ENCODE measurements around the gene ADAM10. TPM values are rescaled to one million over a fixed set of nuclear protein-coding genes. Genes with fewer than 3 reads are reported as not detected.

Gene ADAM10
- total and polyA plus RNA-seq, 2 of the 8 experiments (the other 6 are each of a cell fraction or from before 2014, with no cell fraction given) = 46.5 to 163 TPM

GRCh38 chr15:58703610-58704009 is 45.9 kb downstream of the ADAM10 start:
- CTCF ChIA-PET (ENCODE audit: partially characterized antibody) = no interaction called here
- Histone ChIP-seq H4K8ac (ENCODE audit: extremely low read depth, insufficient read depth, low read length) (no peak overlapping the region; the same call in 1 of the 2 replicates), H3K4me2 (ENCODE audit: insufficient read depth in 1 of 2, low read depth in 2 of 2, low read length in 2 of 2) (no peak overlapping the region), H3K79me1 (ENCODE audit: low read depth, low read length) (peaks cover 2% of the 10 kb centered on the region; the same call in 1 of the 2 replicates), H3K23me2 (ENCODE audit: low read depth, low read length) (no peaks in the 10 kb centered on the region), H3K14ac (ENCODE audit: insufficient read length) (no peak overlapping the region), H3K27ac (ENCODE audit: low read depth, low read length) (no peak overlapping the region), H4K91ac (replicated peaks; ENCODE audit: insufficient read length, low read length) (no peak overlapping the region), H3K9me3 (ENCODE audit: insufficient read depth in 2 of 2, low read depth in 1 of 2, low read length in 1 of 2) (no peaks in the 10 kb centered on the region), H3K27me3 (replicated peaks in 1 of 4; ENCODE audit: control insufficient read depth in 3 of 4, extremely low read depth in 1 of 4, insufficient read depth in 3 of 4, low read length in 3 of 4) (no peaks in the 10 kb centered on the region; a peak in 1 of 7 replicates), H4K5ac (ENCODE audit: insufficient read length, low read depth, low read length) (no peak overlapping the region), H2AFZ (ENCODE audit: low read length) (no peak overlapping the region), H3K79me2 (ENCODE audit: control insufficient read depth in 1 of 2, insufficient read depth in 2 of 2, low read length in 2 of 2) (peaks cover 3 to 78% of the 10 kb centered on the region in 2 experiments), H3K4ac (replicated peaks; ENCODE audit: insufficient read length, low read depth, low read length) (no peak overlapping the region), H2BK120ac (replicated peaks; ENCODE audit: low read depth, low read length) (no peak overlapping the region), H3K23ac (ENCODE audit: insufficient read length) (no peak overlapping the region), H2BK20ac (ENCODE audit: low read length) (no peak overlapping the region), H3K18ac (ENCODE audit: extremely low read depth, low read length) (no peak overlapping the region), H3K4me1 (replicated peaks in 1 of 4; ENCODE audit: control insufficient read depth in 3 of 4, insufficient read depth in 4 of 4, low read length in 3 of 4) (no peaks in the 10 kb centered on the region), H4K20me1 (replicated peaks in 1 of 2; ENCODE audit: control insufficient read depth in 1 of 2, insufficient read depth in 2 of 2, low read length in 2 of 2) (peaks cover 2 to 5% of the 10 kb centered on the region in 2 experiments), H3K4me3 (ENCODE audit: extremely low read depth in 1 of 4, insufficient read depth in 2 of 4, low read depth in 3 of 4, low read length in 4 of 4) (no peak overlapping the region), H3K36me3 (ENCODE audit: control insufficient read depth in 2 of 4, insufficient read depth in 4 of 4, low read length in 3 of 4) (no peaks in the 10 kb centered on the region), H2BK12ac (ENCODE audit: low read depth, low read length) (no peak overlapping the region), H2AK5ac (ENCODE audit: low read depth, low read length) (no peak overlapping the region), H3K56ac (replicated peaks; ENCODE audit: insufficient read length, low read depth, low read length) (no peak overlapping the region), H3K9ac (replicated peaks in 1 of 4; ENCODE audit: extremely low read depth in 1 of 4, low read depth in 3 of 4, low read length in 3 of 4) (no peak overlapping the region), H2BK15ac (ENCODE audit: low read length) (no peak overlapping the region), H2BK5ac (ENCODE audit: low read depth, low read length) (no peak overlapping the region)
- POLR2A ChIA-PET (ENCODE audit: partially characterized antibody) = no interaction called here
- TF ChIP-seq TEAD4 (IDR thresholded peaks at IDR 0.05; ENCODE audit: low read depth, low read length) (no peak), CEBPB (IDR thresholded peaks at IDR 0.05; ENCODE audit: low read depth, low read length) (no peak), NANOG (IDR thresholded peaks at IDR 0.05; ENCODE audit: insufficient read depth, low read depth, low read length, poor library complexity, severe bottlenecking) (no peak), SIN3A (conservative IDR thresholded peaks at IDR 0.05 in 1 of 2, IDR thresholded peaks at IDR 0.05 in 1 of 2; ENCODE audit: low read depth in 1 of 2, low read length in 2 of 2) (no peak), GABPA (IDR thresholded peaks at IDR 0.05; ENCODE audit: borderline replicate concordance, insufficient read depth, low read length) (no peak), RXRA (IDR thresholded peaks at IDR 0.05; ENCODE audit: insufficient read depth, low read depth, low read length) (no peak), MAFK (IDR thresholded peaks at IDR 0.05; ENCODE audit: low read depth, low read length) (no peak), KDM1A (IDR thresholded peaks at IDR 0.05; ENCODE audit: borderline replicate concordance, low read length) (no peak), FOSL1 (IDR thresholded peaks at IDR 0.05; ENCODE audit: insufficient read depth, low read depth, low read length) (no peak), JUND (IDR thresholded peaks at IDR 0.05; ENCODE audit: low read length) (no peak), ASH2L (IDR thresholded peaks at IDR 0.05; ENCODE audit: low read length) (no peak), EP300 (IDR thresholded peaks at IDR 0.05; ENCODE audit: borderline replicate concordance in 1 of 2, low read depth in 2 of 2, low read length in 2 of 2) (no peak)
- WGBS, 2 experiments (ENCODE audit: extremely low coverage in 1 of 2, insufficient coverage in 1 of 2, insufficient read length in 1 of 2, insufficient replicate concordance in 2 of 2, low coverage in 1 of 2, low lambda C conversion rate in 2 of 2, missing lambda C conversion rate in 1 of 2) = 89% methylated on average over 4 of the region's 4 CpGs; no CpG with 5 or more reads in 1 of the 2 experiments
- DNase-seq (ENCODE audit: low read depth in 1 of 2, low spot score in 2 of 2) (no peak), FAIRE-seq (no peak)

Data from H1 (cell line).